Measurements from ENCODE around the gene ARPC1B. TPM values are rescaled to one million over a fixed set of nuclear protein-coding genes. Genes with fewer than 3 reads are reported as not detected.

Gene ARPC1B
- total and polyA plus RNA-seq, 9 of the 15 experiments (the other 6 are each of a cell fraction or from before 2014, with no cell fraction given): 6.7 to 357 (median 211) TPM

DNA sequence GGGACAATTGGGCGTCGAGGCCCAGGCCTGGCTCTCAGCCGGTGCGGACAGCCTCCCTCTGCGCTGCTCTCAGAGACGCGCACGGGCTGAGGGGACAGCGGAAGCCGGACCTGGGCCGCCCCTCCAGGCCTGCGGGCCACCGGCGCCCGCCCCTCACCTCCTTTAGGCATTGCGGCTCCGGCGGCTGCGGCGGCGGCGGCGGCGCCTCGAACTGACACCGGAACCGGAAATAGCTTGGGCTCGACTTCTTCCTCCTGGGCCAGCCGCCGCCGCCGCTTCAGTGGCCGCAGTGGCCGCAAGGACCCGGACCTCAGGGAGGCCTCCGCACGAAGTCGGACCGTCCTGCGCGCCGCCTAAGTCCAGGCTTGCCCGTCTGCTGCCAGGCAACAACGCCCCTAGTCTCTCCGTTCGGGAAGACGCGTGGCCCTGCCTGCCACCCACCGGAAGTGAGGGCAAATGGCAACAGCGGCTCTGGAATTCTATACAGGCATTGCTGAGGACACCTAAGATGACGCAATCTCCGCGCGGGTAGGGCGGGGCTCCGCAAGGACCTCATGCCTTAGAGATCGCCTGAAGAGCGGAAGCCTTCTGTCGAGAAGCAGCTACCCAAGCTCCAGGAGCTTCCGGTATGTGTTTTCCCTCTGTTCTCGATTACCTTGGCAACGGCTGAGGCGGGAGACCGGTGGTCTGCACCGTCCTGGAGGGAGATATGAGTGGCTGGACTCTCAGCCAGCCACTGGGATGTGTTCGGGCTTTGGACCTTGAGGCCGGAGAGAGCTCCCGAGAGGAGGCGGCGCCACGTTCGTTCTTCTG lies 34.1 kb downstream of the ARPC1B start, which contains the start of the genes BUD31 and PDAP1 (continued):
- TF ChIP-seq, protein P1, sequence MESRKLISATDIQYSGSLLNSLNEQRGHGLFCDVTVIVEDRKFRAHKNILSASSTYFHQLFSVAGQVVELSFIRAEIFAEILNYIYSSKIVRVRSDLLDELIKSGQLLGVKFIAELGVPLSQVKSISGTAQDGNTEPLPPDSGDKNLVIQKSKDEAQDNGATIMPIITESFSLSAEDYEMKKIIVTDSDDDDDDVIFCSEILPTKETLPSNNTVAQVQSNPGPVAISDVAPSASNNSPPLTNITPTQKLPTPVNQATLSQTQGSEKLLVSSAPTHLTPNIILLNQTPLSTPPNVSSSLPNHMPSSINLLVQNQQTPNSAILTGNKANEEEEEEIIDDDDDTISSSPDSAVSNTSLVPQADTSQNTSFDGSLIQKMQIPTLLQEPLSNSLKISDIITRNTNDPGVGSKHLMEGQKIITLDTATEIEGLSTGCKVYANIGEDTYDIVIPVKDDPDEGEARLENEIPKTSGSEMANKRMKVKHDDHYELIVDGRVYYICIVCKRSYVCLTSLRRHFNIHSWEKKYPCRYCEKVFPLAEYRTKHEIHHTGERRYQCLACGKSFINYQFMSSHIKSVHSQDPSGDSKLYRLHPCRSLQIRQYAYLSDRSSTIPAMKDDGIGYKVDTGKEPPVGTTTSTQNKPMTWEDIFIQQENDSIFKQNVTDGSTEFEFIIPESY (CRISPR knock-in tag; IDR thresholded peaks at IDR 0.05): peak; percentile 32; the same call in 1 of the 2 replicates
- TF ChIP-seq MBD2 (IDR thresholded peaks at IDR 0.05; ENCODE audit: borderline replicate concordance, low read depth) (no peak; the same call in 1 of the 2 replicates), ZNF586 (CRISPR knock-in tag; conservative IDR thresholded peaks at IDR 0.05) (no peak), LEF1 (IDR thresholded peaks at IDR 0.05) (no peak), RFX5 (IDR thresholded peaks at IDR 0.05; ENCODE audit: low read depth, low read length) (no peak), ARID2 (IDR thresholded peaks at IDR 0.05) (no peak), ZFX (CRISPR knock-in tag; IDR thresholded peaks at IDR 0.05) (peak; percentile 89), FOXM1 (IDR thresholded peaks at IDR 0.05; ENCODE audit: low read depth) (no peak), FOXM1 (CRISPR knock-in tag; IDR thresholded peaks at IDR 0.05; ENCODE audit: low read depth) (peak; percentile 87), CEBPG (CRISPR knock-in tag; IDR thresholded peaks at IDR 0.05) (peak; percentile 100), CEBPG (tag; conservative IDR thresholded peaks at IDR 0.05 in 1 of 2, IDR thresholded peaks at IDR 0.05 in 1 of 2) (peak; percentile 100), ELF2 (CRISPR knock-in tag; IDR thresholded peaks at IDR 0.05) (peak; percentile 87), HCFC1 (IDR thresholded peaks at IDR 0.05; ENCODE audit: low read depth, low read length) (peak; percentile 67), ZNF444 (CRISPR knock-in tag; IDR thresholded peaks at IDR 0.05) (no peak), ZNF282 (CRISPR knock-in tag; IDR thresholded peaks at IDR 0.05) (no peak), PTRF (tag; IDR thresholded peaks at IDR 0.05) (no peak), SMC3 (conservative IDR thresholded peaks at IDR 0.05; ENCODE audit: insufficient read depth, low read depth, low read length) (peak; percentile 23; the same call in 1 of the 2 replicates), ZNF384 (IDR thresholded peaks at IDR 0.05; ENCODE audit: low read depth, low read length) (no peak), CBX3 (IDR thresholded peaks at IDR 0.05; ENCODE audit: borderline replicate concordance in 1 of 2, low read length in 2 of 2) (no peak), BDP1 (IDR thresholded peaks at IDR 0.05; ENCODE audit: insufficient read depth, insufficient read length) (no peak), NUFIP1 (IDR thresholded peaks at IDR 0.05; ENCODE audit: partially characterized antibody) (peak; percentile 34), NCOA6 (IDR thresholded peaks at IDR 0.05) (no peak), RAD51 (IDR thresholded peaks at IDR 0.05; ENCODE audit: borderline replicate concordance, low read depth) (no peak), SMARCA4 (IDR thresholded peaks at IDR 0.05) (no peak; the same call in 1 of the 2 replicates)
- TF ChIP-seq, protein P2, sequence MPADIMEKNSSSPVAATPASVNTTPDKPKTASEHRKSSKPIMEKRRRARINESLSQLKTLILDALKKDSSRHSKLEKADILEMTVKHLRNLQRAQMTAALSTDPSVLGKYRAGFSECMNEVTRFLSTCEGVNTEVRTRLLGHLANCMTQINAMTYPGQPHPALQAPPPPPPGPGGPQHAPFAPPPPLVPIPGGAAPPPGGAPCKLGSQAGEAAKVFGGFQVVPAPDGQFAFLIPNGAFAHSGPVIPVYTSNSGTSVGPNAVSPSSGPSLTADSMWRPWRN (IDR thresholded peaks at IDR 0.05; ENCODE audit: low read depth): no peak
- TF ChIP-seq, protein P3, sequence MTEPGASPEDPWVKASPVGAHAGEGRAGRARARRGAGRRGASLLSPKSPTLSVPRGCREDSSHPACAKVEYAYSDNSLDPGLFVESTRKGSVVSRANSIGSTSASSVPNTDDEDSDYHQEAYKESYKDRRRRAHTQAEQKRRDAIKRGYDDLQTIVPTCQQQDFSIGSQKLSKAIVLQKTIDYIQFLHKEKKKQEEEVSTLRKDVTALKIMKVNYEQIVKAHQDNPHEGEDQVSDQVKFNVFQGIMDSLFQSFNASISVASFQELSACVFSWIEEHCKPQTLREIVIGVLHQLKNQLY (CRISPR knock-in tag; conservative IDR thresholded peaks at IDR 0.05): 0 out of 4 replicates have a peak, but pooled peaks of 1 of the 2 experiments have one; percentile 61
- TF ChIP-seq, protein P4, sequence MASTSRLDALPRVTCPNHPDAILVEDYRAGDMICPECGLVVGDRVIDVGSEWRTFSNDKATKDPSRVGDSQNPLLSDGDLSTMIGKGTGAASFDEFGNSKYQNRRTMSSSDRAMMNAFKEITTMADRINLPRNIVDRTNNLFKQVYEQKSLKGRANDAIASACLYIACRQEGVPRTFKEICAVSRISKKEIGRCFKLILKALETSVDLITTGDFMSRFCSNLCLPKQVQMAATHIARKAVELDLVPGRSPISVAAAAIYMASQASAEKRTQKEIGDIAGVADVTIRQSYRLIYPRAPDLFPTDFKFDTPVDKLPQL (IDR thresholded peaks at IDR 0.05; ENCODE audit: extremely low read depth, insufficient read length): no peak

All from K562 (cell line).